ENCODE measurements around the gene MBOAT1. TPM values are rescaled to one million over a fixed set of nuclear protein-coding genes. Genes with fewer than 3 reads are reported as not detected.

Gene MBOAT1
- polyA plus RNA-seq, 1 donor from 2014 or later, result not detected

DNA sequence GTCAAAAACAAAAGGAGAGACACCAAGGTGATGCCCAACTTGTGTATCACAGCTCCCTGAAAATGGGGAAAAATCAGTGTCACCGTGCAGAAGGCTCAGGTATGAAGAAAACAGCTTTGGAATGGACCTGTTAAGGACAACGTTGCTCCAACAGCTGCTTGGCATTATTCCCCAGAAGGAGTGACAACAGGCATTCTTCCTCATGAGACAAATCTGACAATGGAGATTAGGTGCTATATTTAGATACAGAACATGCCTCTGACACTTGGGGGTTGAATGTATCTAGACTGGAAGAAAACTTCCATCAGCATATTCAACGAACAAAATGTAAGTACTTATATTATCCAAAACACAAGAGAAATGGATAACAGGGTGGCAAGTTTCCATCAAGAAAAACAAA is 87.7 kb downstream of the MBOAT1 start:
- Histone ChIP-seq H3K27me3 (ENCODE audit: insufficient read depth, low read depth, low read length) (no peaks in the 10 kb centered on the region), H3K27ac (ENCODE audit: low read length) (no peak overlapping the region), H3F3A (ENCODE audit: insufficient read depth, low read length, poor library complexity, severe bottlenecking) (no peaks in the 10 kb centered on the region), H4K20me1 (ENCODE audit: insufficient read depth) (no peaks in the 10 kb centered on the region), H3K4me3 (ENCODE audit: low read length) (no peak overlapping the region), H3K79me2 (replicated peaks; ENCODE audit: insufficient read depth, low read length) (no peaks in the 10 kb centered on the region), H2AFZ (ENCODE audit: low read depth, low read length) (no peak overlapping the region), H3K36me3 (ENCODE audit: insufficient read depth, low read length) (no peaks in the 10 kb centered on the region), H3K4me2 (ENCODE audit: low read length) (no peak overlapping the region), H3K9me3 (ENCODE audit: low read length) (no peaks in the 10 kb centered on the region), H3K9ac (ENCODE audit: low read length) (no peak overlapping the region), H3K9me2 (ENCODE audit: insufficient read depth, low read length) (no peaks in the 10 kb centered on the region)
- TF ChIP-seq POLR2AphosphoS5 (IDR thresholded peaks at IDR 0.05), result no peak
- no peak for TF ChIP-seq TAF1 (IDR thresholded peaks at IDR 0.05; ENCODE audit: low read depth)
- TF ChIP-seq, protein P1, sequence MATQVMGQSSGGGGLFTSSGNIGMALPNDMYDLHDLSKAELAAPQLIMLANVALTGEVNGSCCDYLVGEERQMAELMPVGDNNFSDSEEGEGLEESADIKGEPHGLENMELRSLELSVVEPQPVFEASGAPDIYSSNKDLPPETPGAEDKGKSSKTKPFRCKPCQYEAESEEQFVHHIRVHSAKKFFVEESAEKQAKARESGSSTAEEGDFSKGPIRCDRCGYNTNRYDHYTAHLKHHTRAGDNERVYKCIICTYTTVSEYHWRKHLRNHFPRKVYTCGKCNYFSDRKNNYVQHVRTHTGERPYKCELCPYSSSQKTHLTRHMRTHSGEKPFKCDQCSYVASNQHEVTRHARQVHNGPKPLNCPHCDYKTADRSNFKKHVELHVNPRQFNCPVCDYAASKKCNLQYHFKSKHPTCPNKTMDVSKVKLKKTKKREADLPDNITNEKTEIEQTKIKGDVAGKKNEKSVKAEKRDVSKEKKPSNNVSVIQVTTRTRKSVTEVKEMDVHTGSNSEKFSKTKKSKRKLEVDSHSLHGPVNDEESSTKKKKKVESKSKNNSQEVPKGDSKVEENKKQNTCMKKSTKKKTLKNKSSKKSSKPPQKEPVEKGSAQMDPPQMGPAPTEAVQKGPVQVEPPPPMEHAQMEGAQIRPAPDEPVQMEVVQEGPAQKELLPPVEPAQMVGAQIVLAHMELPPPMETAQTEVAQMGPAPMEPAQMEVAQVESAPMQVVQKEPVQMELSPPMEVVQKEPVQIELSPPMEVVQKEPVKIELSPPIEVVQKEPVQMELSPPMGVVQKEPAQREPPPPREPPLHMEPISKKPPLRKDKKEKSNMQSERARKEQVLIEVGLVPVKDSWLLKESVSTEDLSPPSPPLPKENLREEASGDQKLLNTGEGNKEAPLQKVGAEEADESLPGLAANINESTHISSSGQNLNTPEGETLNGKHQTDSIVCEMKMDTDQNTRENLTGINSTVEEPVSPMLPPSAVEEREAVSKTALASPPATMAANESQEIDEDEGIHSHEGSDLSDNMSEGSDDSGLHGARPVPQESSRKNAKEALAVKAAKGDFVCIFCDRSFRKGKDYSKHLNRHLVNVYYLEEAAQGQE (IDR thresholded peaks at IDR 0.05; ENCODE audit: borderline replicate concordance), result no peak
- no peak for TF ChIP-seq CTCF (IDR thresholded peaks at IDR 0.05; ENCODE audit: poor library complexity, severe bottlenecking)
- TF ChIP-seq SMC3 (conservative IDR thresholded peaks at IDR 0.05; ENCODE audit: poor library complexity), result no peak

DNA sequence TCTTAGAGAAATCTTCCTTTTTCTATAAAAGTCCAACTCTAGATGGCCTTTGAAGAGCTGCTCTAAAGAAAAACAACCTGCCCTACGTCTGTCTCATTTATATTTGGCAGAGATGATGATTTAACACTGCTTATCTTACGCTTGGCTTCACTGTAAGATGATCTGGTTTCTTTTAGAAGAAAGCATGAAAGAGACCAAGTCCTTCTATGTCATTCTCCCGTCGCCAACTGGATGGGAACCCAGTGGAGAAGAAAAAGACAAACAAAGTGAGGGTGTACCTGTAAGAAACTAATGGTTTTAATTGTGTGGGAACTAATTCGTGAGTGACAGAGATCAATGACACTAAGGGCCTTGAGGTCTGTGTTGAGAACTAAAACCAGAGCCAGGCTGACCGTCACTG is 92.8 kb downstream of the MBOAT1 start:
- Histone ChIP-seq H4K20me1 (ENCODE audit: insufficient read depth) (no peaks in the 10 kb centered on the region), H3K9me2 (ENCODE audit: insufficient read depth, low read length) (no peaks in the 10 kb centered on the region), H3K27ac (ENCODE audit: low read length) (no peak overlapping the region), H3K4me3 (ENCODE audit: low read length) (no peak overlapping the region), H3F3A (ENCODE audit: insufficient read depth, low read length, poor library complexity, severe bottlenecking) (no peaks in the 10 kb centered on the region), H2AFZ (ENCODE audit: low read depth, low read length) (no peak overlapping the region), H3K9me3 (ENCODE audit: low read length) (no peaks in the 10 kb centered on the region), H3K9ac (ENCODE audit: low read length) (no peak overlapping the region), H3K36me3 (ENCODE audit: insufficient read depth, low read length) (no peaks in the 10 kb centered on the region), H3K79me2 (replicated peaks; ENCODE audit: insufficient read depth, low read length) (no peaks in the 10 kb centered on the region), H3K27me3 (ENCODE audit: insufficient read depth, low read depth, low read length) (no peaks in the 10 kb centered on the region), H3K4me2 (ENCODE audit: low read length) (no peak overlapping the region)
- TF ChIP-seq CTCF (IDR thresholded peaks at IDR 0.05; ENCODE audit: poor library complexity, severe bottlenecking) (no peak), TAF1 (IDR thresholded peaks at IDR 0.05; ENCODE audit: low read depth) (no peak), RAD21 (conservative IDR thresholded peaks at IDR 0.05) (no peak), EP300 (conservative IDR thresholded peaks at IDR 0.05; ENCODE audit: poor library complexity, severe bottlenecking) (no peak), MXI1 (conservative IDR thresholded peaks at IDR 0.05; ENCODE audit: poor library complexity, severe bottlenecking) (no peak), SMC3 (conservative IDR thresholded peaks at IDR 0.05; ENCODE audit: poor library complexity) (no peak), EZH2 (IDR thresholded peaks at IDR 0.05; ENCODE audit: borderline replicate concordance, insufficient read depth, low read length, poor library complexity, severe bottlenecking) (no peak), POLR2AphosphoS5 (IDR thresholded peaks at IDR 0.05) (no peak)
- TF ChIP-seq, protein P1 (IDR thresholded peaks at IDR 0.05; ENCODE audit: borderline replicate concordance), result no peak
